OCI-LY3 (cell line): ENCODE data around the gene CARS2.

Experiments used
- CTCF ChIP-seq: fragments of 200-600, 300-600 bp; sonication (generic); IDR thresholded peaks from 2 replicates; pipeline ENCODE4 v1.5.1; 2014; ENCODE audit warnings: antibody characterized with exemption, low read length, low read depth
- EZH2phosphoT487 ChIP-seq: fragments of 200-600 bp; shearing (Covaris generic); IDR thresholded peaks from 2 replicates; pipeline ENCODE4 v1.6.1; 2018; ENCODE audit warnings: antibody characterized with exemption, mixed run types, low read depth

DNA sequence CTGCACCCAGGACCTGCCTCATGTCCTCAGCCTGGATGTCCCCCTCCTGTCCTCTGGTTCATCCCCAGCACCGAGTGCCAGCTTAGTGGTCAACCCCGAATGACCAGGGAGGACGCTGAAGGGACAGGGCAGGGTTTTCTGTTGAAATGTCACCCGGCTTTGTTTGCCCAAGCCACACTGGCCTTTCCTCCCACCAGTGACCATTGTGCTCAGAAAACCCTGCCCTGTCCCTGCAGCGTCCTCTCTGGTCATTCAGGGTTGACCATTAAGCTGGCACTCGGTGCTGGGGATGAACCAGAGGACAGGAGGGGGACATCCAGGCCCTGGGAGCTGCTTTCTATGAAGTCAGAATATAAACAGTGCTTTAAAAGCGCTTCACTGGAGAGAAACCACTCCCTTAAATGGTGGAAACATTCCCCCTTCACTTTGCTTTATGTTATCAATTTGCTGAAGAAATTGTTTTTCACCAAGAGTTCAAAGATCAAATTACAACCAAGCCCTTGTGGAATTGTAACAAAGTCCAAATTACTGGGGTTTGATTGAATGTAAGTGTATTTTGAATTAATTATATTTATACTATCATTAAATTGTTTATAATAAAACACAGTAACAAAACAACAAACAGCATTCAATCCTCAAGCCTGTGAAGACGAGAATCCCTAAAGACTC, 21.4 kb downstream of the CARS2 start:
- no peak for TF ChIP-seq CTCF
- TF ChIP-seq EZH2phosphoT487 = no peak
